T-helper 22 cell (primary cell): Measurements from ENCODE around the gene IL34.

Experiments used
- DNase-seq: peaks from one replicate; pipeline ENCODE4 v3.0.0-alpha.2; 2020; ENCODE audit warnings: low read depth

IL34 gene

DNA sequence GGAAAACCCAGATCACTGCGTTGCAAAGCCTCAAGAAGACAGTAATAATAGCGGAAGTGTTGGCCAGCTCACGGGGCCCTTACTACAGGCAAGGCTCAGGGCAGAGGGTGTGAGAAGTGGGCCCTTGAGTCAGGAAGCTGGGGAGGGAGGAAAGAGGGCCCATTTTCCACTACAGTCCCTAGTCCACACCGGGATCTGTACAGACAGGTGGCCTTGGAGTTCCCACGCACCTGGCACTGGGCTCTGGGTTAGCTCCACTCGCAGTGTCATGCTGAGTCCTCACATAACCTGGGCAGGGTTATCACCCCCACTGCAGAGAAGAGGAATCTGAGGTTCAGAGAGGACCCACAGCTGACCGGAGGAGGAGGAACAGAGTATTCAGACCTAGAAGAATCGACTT is 56.3 kb downstream of the IL34 start:
- no peak for DNase-seq

DNA sequence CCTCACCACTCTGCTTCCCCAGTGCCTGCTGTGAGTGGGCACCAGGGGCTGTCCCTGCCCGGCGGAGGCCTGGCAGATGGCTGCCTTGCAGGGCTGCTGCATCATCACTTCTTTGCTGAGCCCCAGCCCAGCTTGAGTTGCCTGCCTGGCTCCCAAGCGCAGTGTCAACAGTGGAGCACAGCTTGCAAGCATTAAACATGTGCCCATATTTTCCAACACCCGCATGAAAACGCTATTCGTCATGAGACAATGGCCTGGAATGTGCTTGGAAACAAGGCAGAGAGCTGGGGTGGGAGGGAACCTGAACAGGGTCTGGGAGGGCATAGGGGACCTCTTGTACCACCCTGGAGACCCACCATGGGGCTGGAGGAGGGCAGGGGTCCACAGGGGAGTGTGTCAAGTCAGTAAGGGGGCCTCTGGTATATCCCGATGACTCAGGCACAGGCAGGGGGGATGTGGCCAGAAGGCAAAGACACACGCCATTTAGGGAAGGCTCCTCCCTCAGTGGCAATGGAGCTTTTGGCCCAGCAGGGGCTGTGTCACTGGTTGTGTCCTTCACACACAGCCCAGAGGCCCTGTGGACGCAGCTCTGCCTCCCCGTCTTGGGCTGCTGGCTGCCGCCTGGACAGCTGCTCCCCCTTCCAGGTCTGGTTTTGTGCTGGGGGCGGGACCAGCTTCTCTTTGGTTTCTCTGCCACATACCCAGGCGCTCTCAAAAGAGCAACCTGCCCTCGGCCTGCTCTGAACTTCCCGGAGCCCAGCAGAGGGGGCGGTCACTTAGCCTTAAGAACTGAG is 56.9 kb downstream of the IL34 start:
- no peak for DNase-seq

DNA sequence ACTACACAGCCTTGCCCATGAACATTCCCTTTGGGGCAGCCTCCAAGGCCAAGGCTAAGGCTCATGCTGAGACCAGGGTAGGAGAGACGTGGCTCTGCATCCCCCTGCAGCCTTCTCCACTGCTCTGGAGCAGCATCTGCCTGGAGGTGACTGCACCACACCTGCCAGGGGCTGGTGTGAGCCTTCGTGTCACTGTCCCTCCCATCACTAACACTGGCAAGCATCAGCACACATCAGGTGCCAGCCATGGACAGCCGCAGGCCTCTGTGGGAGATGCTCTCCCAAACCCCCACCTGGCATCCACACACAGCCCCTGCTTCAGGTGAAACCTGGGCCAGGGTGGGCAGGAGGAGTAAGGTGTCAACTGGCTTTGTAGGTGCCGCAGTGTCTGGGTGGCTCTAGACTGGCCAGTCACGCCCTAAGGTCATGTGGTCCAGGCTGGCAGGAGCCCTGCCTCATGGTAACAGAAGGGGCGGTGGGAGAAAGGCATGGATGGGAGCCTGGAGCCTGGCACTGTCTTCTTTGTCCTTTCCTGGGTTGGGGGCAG is 57.5 kb downstream of the IL34 start:
- DNase-seq = no peak

DNA sequence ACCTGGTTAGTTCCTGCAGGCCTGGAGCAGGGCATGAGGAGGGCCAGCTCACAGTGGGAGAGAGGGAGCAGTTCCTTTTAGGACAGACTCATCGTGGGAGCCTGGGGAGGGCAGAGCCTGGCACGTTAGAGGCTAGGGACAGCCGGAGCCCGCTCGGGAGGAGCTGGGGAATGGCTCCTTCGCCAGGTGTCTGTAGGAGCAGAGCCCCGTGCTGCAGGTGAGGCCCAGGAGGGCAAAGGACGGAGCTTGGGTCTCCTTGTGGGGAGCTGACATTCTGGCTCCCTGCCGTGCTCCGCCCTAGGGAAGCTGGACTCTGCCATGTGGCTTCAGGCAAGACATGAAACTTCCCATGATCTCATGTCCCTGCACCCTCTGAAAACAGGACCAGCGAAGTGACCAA is 58.2 kb downstream of the IL34 start:
- no peak for DNase-seq

DNA sequence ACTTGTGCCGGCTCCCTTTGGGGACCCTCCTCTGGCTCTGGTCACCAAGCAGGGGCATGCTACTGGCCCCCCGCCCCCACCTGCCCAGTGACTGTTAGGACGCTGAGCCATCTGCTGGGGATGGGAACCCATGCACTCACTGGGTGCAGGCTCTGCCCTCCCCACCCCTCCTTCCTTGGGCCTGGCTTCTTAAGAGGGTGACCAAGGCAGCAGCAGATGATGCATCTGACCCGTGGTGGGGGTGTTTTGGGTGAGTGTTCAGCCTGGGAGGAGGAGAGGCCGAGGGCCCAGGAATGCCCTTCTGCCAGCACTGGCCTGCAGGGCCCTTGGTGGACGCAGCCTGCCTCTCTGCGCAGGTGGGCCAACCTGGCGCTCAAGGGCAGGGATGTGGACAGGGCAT is 58.7 kb downstream of the IL34 start:
- no peak for DNase-seq

DNA sequence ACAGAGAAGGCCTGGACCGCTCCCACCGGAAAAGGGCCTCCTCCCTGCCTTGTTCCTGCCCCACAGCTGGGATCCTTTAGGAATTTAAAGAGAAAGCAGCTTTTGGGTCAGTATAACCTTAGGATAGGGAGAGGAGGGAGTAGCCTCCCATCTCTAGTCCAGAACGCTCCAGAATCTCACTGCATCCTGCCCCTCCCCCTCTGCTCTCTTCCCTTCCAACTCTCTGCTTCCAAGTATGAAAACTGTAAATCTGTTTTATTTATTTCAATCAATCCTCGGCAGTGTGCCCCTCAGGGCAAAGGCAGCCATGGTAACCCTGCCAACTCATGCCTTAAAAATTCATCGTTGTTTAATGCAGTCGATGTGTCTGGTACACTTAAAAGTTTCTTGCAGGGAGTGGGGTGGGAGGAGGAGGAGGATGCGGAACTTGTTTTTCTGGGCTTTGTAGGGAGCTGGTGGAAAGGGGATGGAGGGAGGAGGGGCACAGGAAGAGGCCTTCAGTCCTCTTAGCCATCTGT is 60.6 kb downstream of the IL34 start:
- DNase-seq = no peak

DNA sequence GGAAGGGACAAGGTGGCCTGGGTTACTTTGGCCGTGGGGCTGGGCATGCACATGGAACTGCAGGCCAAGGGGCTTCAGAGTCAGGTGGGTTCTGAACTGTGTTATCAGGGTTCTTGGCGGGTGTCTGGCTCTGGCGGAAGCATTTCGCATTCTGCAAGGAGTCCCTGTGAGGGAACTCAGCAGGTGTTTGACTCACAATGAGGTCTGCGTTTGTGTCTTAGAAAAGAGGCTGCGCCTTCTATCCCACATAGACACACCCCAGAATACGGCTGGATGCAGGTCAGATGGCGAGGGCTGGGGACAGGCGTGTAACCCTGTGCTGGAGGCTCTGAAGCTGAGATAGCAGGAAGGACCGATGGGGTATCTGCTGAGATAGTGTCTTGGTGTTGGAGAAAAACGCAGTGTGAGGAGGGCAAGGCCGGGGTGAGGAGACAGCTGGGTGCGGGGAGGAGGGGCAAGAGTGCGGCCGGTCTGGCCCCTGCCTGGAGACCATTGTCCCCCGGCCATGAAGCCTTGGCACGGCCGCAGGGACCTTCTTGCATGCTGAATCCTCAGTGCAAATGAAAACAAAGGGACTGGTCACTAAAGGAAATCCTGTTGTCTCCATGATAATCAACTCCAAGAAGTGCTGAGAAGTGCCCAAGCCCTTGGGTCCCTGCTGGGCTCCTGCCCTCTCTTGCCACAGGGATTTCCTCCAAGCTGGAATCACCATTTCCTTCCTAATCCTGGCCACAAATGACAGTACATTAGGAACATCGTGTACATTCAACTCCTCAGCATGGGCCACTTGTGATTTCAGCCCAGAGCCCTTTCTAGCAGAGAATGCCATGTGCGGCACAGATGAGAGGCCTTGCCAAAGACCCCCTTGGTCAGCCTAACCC is 62.2 kb downstream of the IL34 start:
- no peak for DNase-seq

DNA sequence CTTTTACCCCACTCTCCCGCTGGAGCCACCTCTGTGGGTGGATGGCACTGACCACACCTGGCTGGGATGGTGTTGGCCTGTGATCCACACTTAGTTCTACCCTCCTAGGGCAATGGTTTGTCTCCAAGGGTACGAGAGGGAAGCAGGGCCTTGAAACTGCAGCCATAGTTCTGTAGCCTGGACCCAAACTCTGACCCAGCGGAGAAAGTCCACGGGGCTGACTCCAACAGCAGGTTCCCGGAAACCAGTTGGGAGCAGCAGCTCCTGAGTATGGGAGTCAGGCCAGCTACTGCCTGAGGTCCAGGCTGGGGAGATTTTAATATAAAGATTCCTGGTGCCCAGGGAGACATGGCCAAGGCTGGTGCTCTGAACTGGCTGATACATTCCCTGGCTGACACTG is 63.1 kb downstream of the IL34 start:
- DNase-seq = no peak

DNA sequence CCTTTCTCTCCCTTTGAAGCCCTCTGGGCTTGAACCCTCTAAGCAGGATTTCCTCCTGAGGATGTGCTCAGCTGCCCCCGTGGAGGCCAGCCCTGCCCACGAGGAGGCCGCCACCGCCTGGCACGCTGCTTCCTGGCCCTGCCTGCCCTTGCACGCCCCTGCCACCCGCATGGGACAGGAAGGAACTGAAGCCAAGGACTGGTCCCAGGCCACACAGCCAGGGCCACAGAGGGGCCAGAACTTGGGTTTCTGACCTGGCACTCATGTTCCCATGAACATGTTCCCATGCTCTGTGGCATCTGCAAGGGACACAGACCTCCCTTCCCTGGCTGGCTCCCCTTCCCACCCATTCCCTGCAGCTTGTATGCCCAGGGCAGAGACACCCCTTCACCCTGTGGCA is 63.6 kb downstream of the IL34 start:
- DNase-seq = no peak
